Brain pericyte (primary cell): Measurements from ENCODE around the gene KSR2.
"Not testable (repeated sequence)": the region's sequence is repeated elsewhere in the genome, so short reads cannot be mapped to it uniquely, and the experiment has no call there.

ENCODE experiments used
- DNase-seq: peaks from one replicate; pipeline ENCODE4 v3.0.0-alpha.2; 2012; ENCODE audit warnings: low read depth, low spot score

Gene KSR2

DNA sequence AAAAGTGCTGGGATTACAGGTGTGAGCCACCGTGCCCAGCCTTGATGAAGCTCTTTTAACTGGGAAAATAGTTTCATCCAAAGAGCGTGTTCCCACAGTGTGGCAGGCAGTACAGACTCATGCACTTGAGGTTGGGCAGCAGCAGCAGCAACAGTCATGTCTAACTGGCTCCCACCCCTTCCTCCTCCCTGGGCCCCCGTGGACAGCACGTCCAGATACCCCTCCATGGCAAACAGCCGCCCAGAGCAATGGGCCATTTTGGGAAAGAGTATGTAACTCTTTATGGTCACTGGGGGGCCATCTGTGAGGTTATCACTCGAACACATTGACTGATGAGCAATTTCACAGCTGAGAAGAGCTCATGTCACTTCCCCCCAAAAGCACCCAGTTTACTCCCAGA is 328.3 kb downstream of the KSR2 start:
- no peak for DNase-seq

DNA sequence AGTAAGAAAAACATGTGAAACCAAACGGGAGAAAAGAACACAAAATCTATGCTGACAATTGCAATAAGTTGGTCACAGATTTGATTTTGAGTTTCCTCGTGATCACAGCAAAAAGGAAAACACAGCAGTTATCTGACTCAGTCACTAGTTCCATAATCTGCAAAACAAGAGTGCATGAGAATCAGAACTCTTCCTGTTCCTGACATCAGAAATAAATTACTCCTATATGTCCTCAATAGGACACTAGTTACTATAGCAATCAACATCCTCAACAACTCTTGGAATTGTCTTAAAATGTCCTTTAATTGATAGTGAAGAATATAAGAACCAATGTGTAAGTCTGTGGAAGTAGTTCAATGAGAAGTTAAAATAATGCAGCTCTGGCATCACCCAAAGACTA is 339.3 kb downstream of the KSR2 start:
- DNase-seq, result no peak

DNA sequence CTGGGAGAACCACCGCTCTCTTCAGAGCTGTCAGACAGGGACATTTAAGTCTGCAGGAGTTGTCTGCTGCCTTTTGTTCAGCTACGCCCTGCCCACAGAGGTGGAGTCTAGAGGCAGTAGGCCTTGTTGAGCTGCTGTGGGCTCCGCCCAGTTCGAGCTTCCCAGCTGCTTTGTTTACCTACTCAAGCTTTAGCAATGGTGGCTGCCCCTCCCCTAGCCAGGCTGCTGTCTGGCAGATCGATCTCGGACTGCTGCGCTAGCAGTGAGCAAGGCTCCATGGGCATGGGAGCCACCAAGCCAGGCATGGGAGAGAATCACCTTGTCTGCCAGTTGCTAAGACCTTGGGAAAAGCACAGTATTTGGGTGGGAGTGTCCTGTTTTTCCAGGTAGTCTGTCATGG is 340.1 kb downstream of the KSR2 start:
- not testable (repeated sequence) for DNase-seq

DNA sequence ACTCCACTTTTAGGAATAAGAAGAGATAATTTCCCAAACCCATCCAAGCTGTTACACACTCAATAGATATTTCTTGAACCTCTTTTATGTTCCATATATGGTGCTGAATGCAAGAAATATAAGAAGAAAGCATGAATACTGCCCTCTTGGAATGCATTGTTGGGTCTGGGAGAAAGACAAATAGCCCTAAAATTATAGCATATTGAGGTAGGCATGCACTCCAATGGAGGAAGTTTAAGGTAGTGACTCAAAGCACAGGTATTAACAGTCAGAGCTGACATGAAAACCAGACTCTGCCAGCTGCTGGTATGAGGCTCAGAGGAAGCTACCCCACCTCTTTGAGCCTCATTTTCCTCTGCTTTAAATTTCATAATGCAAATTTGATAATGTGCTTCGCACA is 346.0 kb downstream of the KSR2 start:
- DNase-seq, result no peak

DNA sequence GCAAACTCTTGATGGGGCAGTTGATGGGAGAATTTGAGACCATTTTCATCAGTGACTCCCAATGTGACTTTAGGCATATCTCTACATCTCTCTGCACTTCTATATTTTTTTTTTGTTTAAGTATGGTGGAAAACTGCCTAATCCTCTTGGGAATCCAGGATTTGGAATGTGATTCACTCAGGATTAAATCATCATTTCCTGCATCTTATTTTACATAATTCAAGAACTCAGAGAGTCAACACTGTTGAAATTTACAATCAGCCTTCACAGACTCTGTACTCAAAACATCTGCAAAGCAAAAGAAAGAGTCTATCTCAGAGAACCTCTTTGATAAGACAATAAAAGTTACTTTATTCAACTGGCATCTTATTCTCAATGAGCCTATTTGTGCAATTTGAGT is 346.7 kb downstream of the KSR2 start:
- DNase-seq, result no peak

DNA sequence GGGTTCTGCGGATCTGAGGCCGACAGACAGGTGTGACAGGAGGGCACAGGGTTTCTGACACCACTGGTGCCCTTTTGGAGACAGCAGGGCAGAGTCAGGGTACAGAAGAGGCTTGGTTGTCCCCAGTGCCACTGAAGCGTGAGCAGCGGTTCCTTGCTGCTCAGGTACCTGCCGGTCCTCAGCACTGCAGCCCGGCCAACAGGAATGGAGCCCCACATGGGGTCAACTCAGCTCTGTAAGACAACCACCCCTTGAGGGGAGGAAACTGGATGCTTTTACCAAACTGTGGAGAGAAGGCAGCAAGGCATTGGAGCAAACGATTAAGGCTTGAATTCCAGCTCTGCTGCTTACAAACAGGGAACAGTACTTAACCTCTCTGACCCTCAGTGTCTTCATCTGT is 361.0 kb downstream of the KSR2 start:
- no peak for DNase-seq

DNA sequence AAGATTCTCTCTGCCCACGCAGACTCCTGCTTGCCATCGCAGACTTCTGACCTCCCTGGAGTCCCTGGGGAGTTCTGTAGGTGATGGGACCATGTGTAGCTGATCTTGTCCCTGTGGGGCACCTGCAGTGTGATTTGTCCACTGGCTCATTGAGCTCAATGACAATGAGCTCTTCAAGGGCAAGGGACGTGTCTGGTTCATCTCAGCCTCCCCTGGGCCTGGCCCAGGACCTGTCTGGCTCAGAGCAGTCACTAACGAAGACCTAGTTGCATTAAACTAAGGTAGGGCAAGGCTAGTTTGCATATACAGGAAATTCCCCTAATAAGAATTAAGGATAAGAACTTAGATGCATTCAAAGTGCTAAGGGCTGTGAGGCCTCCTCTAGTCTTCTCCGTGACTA is 361.8 kb downstream of the KSR2 start:
- DNase-seq, result no peak

DNA sequence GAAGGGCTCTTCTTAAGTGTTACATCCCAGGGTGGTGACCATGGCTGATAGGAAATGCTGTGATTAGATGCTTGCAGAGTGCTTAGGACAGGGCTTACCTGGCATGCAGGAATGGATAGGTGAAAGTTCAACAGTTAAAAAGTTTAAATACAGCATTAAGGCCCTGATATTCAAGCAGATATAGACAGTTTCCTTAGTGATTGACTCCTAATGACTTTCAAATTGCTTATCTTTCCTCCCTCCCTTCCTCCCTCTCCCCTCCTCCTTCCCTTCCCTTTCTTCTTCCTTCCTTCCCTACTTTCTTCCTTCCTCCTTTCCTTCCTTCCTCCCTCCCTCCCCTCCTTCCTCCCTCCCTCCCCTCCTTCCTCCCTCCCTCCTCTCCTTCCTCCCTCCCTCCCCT is 362.8 kb downstream of the KSR2 start:
- DNase-seq, result no peak

DNA sequence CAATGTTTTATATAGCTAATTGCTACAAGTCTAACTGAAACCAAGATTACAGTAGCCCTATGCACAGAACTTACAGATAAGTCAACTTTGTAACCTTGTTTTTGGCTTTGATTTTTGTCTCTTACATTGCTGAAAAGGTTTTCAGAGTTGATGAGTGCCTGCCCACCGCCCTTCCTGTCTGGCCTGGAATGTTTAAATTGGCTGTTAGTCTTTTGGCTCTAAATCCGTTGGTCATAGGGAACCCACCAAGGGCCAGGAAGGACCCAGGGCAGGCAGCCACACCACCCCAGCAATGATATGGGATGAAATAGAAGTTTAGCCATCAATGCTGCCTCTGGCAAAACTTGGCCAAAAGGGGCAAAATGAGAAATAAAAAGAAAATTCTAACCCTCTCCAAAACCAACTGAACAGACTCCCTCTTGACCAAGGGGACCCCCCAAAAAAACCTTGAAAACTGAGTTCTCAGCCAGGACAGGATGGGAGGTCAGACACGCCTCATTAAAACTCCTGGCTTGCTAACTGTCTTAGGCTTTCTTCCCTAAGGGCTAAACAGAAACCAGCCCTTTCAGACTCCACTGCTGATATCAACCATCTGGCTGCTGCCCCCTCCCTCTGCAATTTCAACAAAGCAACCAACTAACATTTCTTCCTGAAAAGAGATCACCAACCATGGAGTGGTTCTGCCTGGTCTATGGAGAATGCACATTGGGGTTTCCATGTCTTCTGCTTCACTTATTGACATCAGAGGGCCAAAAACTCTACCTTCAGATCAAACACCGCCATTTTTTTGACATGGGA is 365.3 kb downstream of the KSR2 start:
- DNase-seq, result no peak

DNA sequence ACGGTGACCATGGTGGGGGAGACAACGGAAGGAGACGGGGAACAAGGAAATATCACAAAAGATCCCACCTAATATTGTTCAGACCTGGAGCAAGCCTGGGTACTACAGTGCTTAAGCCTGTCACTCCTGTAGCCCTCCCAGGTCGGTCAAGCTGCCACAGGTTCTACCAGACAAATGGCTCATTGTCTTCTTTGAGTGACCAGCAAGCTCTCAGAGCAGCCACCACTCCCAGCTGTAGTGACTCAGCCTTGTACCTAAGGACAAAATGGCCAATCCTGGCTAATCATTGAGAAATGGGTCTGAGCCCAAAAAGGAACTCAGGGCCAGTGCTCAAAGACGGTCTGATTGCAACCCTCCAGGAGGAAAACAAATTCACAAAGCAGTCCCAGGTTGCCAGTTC is 368.9 kb downstream of the KSR2 start:
- no peak for DNase-seq

DNA sequence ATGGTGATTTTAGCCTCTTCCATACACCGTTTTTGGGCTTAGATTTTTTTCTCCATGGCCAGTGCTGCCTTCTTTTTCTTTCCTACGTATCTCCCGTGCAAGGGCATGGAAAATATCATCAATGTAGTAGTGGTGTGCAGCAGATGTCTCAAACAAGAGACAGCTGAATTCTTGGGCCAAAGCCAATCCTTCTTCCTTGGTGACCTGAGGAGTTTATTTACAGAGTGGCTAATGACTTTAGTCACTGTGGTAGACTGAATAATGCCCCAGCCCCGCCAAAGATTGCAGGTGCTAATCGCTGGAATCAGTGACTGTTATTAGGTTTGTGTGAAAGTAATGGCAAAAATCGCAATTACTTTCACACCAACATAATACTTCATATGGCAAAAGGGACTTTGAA is 371.8 kb downstream of the KSR2 start:
- DNase-seq, result no peak

DNA sequence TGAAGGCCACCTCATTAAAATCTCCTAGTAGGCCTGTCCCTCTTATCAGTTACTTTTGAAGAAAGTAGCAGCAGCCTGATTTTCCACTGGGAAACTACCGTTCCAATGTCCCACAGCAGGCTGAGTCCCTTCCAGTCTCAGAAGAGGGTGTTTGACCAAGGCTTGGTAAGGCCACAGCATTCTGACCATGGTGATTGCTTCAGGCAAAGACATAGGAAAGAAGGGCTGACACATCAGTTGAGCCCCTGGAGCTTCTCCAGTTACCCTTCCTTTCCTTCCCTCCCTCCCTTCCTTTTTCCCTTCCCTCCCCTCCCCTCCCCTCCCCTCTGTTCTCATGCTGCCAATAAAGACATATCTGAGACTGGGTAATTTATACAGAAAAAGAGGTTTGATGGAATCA is 373.0 kb downstream of the KSR2 start:
- no peak for DNase-seq

DNA sequence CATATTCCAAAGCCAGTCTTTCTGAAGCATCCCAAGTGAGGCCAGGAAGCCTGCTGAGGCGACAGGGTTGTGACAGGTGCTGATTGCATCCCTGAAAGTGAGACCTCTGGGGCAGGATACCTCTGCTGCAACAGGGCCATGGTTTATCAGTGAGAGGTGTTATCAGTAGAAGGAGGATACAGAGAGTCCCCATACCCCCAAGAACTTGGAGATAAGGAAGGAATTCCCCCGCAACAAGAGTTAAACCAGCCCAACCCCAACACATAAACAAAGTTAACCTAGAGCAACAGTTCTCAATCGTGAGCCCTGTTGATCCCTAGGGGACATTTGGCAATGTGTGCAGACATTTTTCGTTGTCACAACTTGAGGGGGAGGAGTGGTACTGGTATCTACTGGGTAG is 374.3 kb downstream of the KSR2 start:
- no peak for DNase-seq

DNA sequence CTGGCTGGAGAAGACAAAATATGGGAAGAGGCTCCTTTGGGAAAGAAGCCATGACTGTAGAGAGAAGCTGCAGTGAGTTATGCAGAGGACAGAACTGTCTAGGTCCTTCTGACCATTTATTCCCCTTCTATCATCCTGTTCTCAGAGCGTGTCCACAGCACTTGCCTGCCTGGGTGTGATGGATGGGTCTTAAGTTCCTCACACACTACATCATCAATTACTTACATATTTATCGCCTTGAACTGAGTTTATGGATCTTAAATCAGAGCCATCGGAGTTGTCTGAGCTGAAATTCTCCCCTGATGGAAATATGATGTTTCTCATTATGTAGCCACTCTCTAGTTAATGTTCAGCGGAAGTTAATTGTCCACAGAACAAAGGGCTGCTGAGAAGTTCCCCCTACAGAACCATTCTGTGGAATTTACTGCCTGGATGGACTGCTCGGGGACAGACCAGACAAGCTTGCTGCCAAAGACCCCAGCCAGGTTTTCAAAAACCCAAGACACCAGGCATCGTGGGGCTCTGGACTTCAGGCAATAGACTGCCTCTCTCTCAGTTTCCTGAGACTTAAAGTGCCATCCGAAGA is 374.9 kb downstream of the KSR2 start:
- no peak for DNase-seq

DNA sequence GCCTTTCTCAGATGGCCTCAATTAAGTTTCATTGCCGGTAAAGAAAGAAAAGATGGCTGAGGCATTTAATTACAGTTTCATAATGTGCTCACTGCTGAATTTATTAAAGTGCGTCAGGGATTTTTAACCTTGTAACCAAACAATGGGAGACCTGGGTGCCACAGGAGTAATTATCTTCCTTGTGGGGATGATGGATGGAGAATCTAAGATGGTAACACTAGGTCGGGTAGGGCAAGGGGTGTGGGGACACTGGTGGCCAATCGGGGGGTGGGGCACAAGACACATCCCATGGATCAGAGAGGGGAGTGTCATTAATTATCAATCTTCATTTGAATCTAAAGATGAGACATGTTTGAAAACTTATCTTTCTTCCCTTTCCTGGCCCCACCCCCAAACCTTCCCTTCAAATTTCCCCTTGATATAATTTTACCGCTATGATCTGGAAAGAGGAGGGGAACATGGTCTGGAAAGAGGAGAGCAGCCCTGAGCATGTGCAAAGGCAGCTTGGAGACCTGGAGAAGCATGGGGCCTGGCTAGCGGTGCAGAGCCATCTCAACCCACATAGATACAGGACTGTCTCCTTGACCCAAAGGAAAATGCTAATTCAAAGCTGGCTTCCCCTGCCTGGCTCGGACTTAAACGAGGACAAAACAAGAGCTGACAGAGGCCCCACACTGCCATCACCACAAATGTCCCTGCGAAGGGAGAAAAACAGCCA is 376.0 kb downstream of the KSR2 start:
- DNase-seq, result no peak

DNA sequence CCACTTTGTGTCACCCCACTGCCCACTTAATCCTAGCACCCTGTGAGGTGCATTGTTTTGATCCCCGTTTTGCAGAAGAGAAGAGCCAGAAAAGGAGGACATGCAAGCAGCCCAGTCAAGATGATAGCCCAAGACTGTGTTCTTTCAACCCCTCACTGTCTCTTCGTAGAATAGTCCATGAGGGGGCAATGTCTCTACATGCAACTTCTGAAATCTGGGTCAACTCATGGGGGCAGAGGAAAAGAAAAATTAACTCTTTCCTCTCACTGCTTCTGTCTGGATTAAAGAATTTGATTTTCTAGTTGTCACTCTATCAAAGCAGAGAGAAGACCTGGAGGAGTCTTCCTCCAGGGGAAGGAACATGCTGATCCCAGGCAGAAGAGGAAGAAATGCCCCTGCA is 377.8 kb downstream of the KSR2 start:
- no peak for DNase-seq

DNA sequence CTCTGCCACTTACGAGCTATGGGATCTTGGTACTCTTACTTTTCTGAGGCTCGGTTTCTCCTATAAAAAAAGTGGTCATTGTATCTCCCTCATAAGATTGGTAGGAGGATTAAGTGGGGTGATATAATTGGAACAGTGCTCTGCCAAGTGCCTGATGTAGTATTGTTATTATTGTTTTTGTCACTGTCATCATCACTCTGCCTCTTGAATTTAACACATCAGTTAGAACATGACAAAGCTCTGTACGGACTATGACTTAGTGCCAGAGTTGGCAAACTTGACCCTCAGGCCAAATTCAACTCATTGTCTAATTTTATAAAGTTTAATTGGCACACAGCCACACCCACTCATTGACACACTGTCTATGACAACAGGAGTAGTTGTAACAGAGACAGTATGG is 378.4 kb downstream of the KSR2 start:
- no peak for DNase-seq

DNA sequence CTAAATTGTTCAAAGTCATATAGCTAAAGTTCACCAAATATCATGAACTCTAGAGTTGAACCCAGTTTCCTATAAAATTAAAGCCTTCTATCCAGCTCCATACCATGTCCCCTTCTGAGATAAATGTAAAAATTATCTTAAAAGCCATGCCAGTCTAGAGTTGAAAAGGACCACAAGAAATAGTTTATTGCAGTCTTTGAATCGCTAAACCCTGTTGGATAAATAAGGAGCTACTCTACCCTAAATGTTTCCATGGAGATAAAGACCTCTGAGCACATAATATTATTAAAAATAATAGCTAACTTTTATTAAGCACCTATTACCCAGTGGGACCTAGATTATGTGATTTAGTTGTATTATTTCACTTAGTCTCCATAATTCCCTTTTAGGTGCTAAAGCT is 379.8 kb downstream of the KSR2 start:
- DNase-seq, result no peak

DNA sequence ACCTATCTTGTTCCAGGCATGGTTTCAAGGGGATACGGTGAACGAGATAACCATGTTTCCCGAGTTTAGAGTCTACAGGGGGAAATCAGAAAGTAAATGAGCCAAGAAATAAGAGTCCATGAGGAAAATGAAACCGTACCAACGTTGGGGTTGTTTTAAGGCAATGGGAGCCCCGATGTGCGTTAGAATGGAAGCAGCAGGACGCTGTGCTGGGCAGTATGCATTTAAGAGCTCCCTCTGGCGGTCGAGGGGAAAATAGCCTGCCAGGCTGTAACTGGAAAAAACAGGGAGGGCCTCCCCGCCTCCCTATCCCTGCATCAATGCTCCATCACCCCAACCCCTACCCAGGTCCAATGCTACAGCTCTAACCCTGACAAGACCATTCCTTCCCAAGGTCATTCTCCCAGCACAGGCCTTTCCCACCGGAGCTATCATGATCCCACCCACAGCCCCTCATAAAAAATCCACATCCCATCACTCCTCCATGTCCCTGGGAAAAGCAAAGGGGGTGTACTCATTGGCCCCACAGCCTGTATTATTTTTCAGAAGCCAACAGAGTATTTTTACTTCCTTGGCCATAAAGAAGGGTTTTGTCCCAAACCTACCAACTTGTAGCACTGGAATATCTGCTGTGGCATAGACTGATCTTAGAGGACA is 381.0 kb downstream of the KSR2 start:
- DNase-seq, result no peak

DNA sequence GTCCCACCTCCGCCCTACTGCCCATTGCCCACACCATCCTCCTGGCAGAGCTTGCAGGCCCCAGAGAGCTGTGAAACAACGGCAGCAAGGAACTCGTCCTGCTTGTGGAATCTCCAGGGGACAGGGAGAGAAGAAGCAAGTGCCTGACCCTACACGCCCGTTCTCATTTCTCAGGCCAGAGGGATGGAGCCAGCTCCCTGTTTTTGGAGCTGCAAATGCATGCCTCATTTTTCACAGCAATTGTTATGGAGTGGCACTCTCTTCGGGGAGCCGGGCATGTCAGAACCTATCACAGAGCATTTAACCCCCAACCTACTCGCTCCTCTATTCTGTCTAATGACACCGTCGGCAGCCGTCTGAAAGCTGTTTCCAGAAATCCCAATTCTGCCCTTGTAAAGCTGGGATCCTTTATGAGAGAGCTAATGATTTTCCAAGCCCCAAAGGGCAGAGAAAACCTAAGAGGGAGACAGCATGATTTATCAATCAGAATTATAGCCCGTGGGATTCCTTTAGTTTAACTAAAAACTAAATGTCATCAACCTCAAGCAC is 385.0 kb downstream of the KSR2 start:
- DNase-seq, result no peak

DNA sequence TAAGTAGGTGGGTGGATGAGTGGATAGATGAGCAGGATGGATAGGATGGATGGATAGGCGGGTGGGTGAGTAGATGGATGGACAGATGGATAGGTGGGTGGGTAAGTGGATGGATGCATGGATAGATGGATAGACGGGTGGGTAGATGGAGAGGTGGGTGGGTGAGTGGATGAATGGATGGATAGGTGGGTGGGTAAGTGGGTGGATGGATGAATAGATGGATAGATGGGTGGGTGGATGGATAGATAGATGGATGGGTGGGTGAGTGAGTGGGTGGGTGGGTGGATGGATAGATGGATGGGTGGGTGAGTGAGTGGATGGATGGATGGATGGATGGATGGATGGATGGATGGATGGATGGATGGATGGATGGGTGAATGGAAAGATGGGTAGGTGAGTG is 385.7 kb downstream of the KSR2 start:
- DNase-seq, result no peak

DNA sequence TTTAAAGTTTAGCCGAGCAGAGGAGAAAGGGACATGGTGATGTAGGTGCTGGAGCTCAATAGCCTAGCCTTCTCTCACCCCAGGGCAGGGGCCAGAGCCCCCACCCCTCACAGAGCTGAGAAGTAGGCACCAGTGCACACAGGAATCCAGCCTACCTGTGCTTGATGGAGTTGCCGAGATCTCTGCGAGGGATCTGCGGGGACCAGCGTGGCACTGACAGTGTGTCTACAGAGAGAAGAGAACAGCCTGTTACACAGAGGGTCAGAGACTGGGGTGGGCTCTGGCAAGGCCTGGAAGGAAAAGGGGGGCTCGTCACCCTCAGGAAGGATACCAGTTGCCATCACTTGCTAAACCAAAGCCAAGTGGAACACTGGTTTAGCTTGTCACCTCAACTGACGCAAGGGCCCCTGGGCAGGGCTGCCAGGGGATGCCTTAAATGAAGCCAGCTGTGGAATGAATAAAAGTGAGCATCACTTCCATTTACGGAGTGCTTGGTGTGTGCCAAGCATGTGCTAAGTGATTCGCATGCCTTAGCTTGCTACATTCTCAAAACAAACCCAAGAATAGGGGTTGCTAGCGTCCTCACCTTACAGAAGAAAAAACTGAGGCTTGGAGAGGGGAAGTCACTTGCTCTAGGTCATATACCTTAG is 386.5 kb downstream of the KSR2 start:
- no peak for DNase-seq
